HG02678 (cell line): ENCODE results near the gene PCBP4.
A peak's percentile ranks its signal among the peaks of the same experiment; 100 is the strongest.

Source experiments
- ATAC-seq: cut with Tn5 transposase; IDR thresholded peaks from one replicate; pipeline ENCODE4 v1.9.1; 2021; ENCODE audit warnings: mild to moderate bottlenecking, moderate library complexity; ENCODE audit not compliant: unreplicated experiment

Gene PCBP4

GRCh38 chr3:51942603-51943450, 24.4 kb downstream of the PCBP4 start:
- ATAC-seq: no peak

- peak; percentile 90 for ATAC-seq
These were observed 25.3 kb downstream of the PCBP4 start, which contains the start of the genes PARP3 and RRP9 for GRCh38 chr3:51941798-51942602. TSS of gene PARP3 (plus strand) at chr3:51942363. CDS start at chr3:51943356, 993 bp downstream. TSS of gene RRP9 (minus strand) at chr3:51941904. CDS start at chr3:51941867, 37 bp downstream.

GRCh38 chr3:51941463-51941797, 25.8 kb downstream of the PCBP4 start:
- no peak for ATAC-seq

- ATAC-seq: no peak
These were observed 26.4 kb downstream of the PCBP4 start for GRCh38 chr3:51940648-51941462.

DNA sequence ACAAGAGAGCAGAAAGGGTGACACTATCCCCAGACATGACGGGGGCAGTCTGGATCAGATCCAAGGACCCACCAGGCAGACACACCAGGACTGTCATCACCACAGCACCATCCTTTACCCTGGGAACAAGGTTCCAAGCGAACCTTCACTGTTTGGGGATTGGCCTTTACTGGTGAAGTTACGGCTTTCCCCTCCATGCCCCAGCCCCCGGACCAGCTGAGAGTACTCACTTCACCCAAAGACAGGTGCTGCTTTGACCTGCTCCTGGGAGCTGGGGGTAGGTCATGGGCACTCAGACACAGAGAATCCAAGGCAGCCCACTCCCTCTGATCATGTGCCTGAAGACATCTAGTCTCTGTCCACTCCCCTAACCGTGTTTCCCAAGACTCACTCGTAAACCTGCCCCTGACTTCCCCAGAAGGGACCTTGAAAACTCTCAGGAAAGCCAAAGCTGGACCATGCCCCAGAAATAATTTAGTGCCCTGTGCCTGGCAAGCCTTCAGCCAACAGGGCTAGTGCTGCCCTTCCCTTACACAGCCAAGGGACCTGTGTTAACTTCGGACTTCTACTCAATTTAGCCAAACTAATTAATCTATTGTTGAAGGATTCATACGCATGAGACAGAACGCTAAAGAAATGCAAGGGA, 28.4 kb downstream of the PCBP4 start:
- ATAC-seq: no peak

DNA sequence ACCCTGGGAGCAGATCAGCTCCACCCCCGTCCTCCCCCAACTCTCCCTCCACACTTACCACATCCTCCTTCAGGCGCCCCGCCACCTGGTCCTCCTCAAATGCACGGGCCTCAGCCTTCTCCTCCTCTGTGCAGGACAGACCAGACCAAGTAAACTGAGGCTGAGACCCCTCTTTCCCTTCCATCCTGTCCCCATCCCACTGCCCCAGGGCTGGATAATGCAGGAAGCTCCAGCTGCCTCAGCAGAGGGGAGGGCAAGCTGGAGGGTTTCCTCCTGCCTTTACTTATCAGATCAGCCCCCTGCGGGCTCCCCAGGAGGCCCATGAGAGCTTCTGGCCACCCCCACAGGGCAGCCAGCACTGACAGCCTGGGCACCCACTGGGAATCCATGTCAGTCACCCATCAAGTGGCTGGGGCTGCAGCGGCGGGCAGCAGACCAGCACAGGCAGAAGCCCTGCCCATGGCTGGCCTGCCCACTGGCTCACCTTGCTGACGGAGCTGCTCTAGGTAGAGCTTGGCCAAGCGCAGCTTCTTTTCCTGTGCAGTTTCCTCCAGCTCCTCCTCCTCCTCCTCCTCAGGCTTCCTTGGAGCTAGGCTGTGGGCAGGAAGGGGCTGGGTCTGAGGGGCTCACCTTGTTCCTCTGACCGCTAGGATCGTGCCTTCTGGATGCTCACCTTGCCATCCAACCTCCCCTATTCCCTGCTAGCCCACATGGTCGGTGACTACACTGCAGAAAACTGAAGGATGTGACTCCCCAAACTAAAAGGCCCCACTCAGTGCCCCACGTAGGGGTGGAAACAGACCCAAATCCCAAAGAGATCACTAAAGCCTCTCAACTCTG, 29.4 kb downstream of the PCBP4 start:
- no peak for ATAC-seq

DNA sequence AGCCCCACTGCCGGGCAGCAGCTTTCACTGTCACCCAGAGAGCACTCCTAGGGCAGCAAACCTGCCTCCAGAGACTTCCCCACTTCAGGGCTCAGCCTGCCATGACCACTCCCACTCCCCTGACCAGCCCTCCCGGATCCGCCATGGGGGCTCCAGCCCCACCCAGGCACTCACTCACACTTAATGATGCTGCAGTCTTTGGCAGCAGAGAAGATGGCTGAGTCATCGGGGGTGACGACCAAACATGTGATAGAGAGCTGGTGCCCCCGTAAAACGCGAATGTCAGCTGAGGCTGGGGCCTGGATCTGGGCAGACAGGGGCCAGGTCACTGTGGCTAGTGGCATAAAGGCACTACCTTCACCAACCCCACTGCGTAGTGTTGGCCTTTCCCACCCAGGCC, 30.2 kb downstream of the PCBP4 start:
- ATAC-seq: no peak

DNA sequence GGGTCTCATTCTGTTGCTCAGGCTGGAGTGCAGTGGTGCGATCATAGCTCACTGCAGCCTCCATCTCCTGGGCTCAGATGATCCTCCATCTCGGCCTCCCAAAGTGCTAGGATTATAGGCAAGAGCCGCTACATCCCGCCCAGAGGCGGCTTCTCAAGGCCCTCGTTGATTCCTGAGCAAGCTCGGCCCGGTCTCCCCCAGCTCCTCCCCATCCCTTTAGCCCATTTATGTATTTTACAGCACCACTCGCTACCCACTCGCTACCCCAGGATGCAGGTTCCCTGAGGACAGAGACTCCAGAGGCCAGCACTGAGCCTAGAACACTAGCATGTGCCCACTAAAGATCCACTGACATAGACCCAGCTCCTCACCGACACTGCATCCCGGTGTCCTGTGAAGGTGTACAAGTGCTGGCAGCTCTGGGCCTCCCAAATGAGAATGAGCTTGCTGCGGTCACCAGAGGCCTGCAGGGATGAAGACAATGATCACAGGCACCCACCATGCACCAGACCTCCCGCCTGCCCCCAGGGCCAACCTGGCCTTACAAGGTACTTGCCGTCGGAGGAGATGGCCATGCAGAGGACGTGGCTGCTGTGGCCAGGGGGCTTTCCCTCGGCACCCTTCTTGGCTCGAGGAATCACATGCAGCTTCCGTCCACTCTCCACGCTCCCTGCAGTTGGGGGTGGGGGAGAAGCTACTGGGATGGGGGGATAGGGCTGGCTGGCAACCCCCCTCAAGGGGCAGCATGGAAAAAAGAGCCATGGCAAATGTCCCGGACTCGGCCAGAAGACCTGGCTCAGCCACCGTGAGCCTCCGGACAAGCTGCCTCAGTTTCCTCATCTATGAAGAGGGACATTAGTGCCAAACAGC, 31.1 kb downstream of the PCBP4 start:
- no peak for ATAC-seq

GRCh38 chr3:51934991-51935885, 32.0 kb downstream of the PCBP4 start:
- no peak for ATAC-seq

GRCh38 chr3:51934139-51934850, 33.0 kb downstream of the PCBP4 start:
- no peak for ATAC-seq

- ATAC-seq: no peak
These were observed 33.6 kb downstream of the PCBP4 start for GRCh38 chr3:51933471-51934138.

DNA sequence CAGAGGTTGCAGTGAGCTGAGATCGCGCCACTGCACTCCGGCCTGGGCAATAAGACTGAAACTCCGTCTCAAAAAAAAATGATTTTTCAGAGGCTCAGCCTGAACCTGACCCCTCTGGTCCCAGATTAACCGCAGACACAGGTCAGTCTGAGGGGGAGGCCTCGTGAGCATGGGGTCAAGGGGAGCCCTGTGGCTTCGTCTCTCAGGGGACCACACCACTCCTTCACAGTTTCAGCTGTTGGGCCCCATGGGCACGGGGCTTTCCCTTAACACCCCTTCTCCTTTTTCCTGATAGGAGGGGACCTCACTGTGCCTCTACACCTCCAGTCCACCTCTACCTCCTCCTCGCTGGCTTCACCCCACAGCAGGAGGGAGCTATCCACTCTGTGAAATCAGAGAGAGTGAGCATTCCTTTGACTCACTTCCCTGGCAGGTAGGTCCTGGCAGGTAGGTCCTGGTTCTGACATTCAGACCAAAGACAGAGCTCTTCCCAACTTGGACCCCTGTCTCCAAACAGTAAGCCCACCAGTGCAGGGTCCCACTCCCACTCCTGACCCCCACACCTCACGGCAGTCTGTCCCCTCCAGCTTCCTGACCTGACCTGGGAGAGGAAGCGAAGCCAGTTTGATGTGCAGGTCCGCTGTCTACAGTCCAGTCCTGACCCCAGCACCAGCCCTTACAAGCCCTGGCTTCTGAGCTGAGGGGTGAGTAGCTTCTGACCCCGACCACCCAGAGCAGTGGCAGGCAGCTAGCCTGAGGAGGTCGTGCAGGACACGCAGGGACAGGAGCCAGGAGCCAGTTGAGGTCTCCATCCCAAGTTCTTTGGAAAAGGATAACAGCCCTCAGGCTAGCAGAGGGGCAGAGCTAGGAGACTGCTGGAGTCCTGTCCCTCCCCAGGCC, 34.5 kb downstream of the PCBP4 start:
- no peak for ATAC-seq

DNA sequence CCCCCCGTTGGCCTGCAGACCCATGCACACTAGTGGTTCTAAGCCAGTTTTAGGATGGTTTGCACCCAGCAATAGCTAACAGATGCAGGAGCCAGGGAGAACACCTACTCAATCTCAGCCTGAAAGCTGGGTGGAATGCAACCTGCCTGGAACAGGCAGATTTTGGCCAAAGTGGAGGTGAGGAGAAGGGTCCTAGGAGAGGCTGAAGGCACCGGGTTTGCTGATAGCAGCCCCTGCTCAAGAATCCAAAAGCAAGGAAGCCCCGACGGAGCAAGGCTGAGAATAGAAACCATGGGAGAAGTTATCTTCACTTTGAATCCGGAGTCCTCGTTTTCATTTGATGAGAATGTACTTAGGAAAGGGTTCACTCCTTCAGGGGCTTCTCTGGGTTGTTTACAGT, 35.5 kb downstream of the PCBP4 start:
- ATAC-seq: no peak

DNA sequence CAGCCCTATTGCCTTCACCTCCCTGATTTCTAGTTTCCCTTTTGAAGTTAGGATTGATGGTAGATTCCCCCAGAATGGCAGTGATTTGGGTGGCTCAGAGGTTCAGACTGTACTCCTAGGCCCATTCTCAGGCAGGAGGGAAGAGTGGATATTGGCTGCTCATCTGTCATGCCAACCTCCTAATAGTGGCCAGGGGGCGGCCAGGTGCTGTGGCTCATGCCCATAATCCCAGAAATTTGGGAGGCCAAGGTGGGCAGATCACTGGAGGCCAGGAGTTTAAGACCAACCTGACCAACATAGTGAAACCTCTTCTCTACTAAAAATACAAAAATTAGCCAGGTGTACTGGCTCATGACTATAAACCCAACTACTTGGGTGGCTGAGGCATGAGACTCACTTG, 36.8 kb downstream of the PCBP4 start:
- no peak for ATAC-seq

DNA sequence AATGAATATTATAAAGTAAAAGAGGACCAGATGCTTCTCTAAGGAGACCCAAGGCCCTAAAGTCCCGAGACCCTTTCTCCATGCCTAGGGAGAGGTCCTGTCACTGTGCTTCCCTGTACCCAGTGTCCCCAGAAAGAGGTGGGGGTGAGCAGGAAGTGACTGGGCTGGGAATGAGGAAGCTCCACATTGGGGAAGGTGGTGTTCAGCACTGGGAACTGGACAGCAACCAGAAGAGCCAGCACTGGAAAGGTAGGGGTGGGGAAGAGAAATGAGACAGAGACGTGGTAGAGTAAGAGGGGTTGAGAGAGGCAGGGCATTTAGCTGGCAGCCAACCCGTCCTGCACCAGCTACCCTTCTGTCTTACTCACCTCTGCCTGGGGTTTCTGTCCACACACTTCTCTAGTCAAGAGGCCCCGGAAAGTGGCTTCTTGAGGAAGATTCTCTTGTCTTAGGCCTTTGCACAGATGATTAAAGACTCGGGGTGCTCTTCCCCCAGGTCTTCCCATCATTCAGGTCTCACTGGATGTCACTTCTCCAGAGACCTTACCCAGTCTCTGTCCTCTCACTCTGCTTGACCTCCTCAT, 37.7 kb downstream of the PCBP4 start:
- no peak for ATAC-seq
